GM19238 (cell line): ENCODE results near the gene CCT3.
"Not testable (repeated sequence)": the region's sequence is repeated elsewhere in the genome, so short reads cannot be mapped to it uniquely, and the experiment has no call there.

Experiments
- DNase-seq: peaks from one replicate; pipeline ENCODE4 v3.0.0; 2011; ENCODE audit warnings: low spot score; ENCODE audit not compliant: insufficient read length

The CCT3 gene

GRCh38 chr1:156338180-156338976, at the start of gene CCT3, which contains the start of gene TSACC:
TSS of gene CCT3 (minus strand) at chr1:156338292. CDS start at chr1:156338184, 108 bp downstream.
TSS of gene TSACC (plus strand) at chr1:156338526. CDS start at chr1:156339758, 1,232 bp downstream.
- peak; percentile 94 for DNase-seq

GRCh38 chr1:156387870-156388173, 49.7 kb upstream of the CCT3 start:
- DNase-seq: no peak

- no peak for DNase-seq
Measured at GRCh38 chr1:156386949-156387869, 49.1 kb upstream of the CCT3 start.

GRCh38 chr1:156386134-156386901, 48.2 kb upstream of the CCT3 start:
- DNase-seq: no peak

- DNase-seq: peak; percentile 71
Measured at GRCh38 chr1:156385534-156386031, 47.5 kb upstream of the CCT3 start.

GRCh38 chr1:156384658-156385057, 46.6 kb upstream of the CCT3 start:
- no peak for DNase-seq

- DNase-seq: no peak
Measured at GRCh38 chr1:156384007-156384406, 45.9 kb upstream of the CCT3 start.

- peak; percentile 82 for DNase-seq
Measured at GRCh38 chr1:156383023-156383422, 44.9 kb upstream of the CCT3 start.

GRCh38 chr1:156382561-156382960, 44.5 kb upstream of the CCT3 start:
- no peak for DNase-seq

GRCh38 chr1:156379420-156380165, 41.5 kb upstream of the CCT3 start:
- DNase-seq: no peak

- DNase-seq: no peak
Measured at GRCh38 chr1:156378557-156378956, 40.5 kb upstream of the CCT3 start.

- no peak for DNase-seq
Measured at GRCh38 chr1:156376958-156377919, 39.1 kb upstream of the CCT3 start.

- DNase-seq: no peak
Measured at GRCh38 chr1:156376146-156376545, 38.1 kb upstream of the CCT3 start.

GRCh38 chr1:156373546-156373945, 35.5 kb upstream of the CCT3 start:
- DNase-seq: no peak

- DNase-seq: no peak
Measured at GRCh38 chr1:156372876-156373275, 34.8 kb upstream of the CCT3 start.

GRCh38 chr1:156372265-156372586, 34.1 kb upstream of the CCT3 start:
- no peak for DNase-seq

- no peak for DNase-seq
Measured at GRCh38 chr1:156371553-156372264, 33.6 kb upstream of the CCT3 start.

- DNase-seq: not testable (repeated sequence)
Measured at GRCh38 chr1:156369685-156370286, 31.7 kb upstream of the CCT3 start.
